Stimulated activated CD4-positive, alpha-beta T cell treated with anti-CD3 and anti-CD28 coated beads, Interleukin-2, amount 100 ng/mL, for 4 hours (primary cell): ENCODE measurements around the gene B4GALT3.
A peak's percentile ranks its signal among the peaks of the same experiment; 100 is the strongest.
"Not testable (repeated sequence)": the region's sequence is repeated elsewhere in the genome, so short reads cannot be mapped to it uniquely, and the experiment has no call there.

Experiments
- DNase-seq: peaks from one replicate; pipeline ENCODE4 v3.0.0-alpha.2; 2020; ENCODE audit warnings: low read depth

B4GALT3 gene

GRCh38 chr1:161177112-161177935, at the start of gene B4GALT3:
TSS of gene B4GALT3 (minus strand) at chr1:161177507. CDS start at chr1:161176060, 1,447 bp downstream.
- peak; percentile 95 for DNase-seq

DNA sequence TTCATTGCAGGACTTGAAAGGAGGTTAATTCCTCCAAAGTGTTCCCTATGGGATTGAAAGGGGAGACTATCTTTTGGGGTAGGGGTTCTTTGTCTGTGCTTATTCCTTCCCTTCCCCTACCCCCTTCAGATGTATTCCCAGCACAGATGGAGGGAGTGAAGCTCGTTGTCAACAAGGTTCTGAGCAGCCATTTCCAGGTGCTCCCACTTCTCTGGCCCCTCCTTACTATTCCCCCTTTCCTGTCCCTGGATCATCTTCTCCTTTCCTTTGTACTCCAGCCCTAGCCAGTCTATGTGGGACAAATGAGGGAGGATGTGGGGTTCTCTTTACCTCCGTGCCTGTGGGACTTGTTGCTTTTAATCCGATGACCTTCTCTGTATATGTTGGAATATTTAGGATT, 49.5 kb upstream of the B4GALT3 start:
- DNase-seq = no peak

DNA sequence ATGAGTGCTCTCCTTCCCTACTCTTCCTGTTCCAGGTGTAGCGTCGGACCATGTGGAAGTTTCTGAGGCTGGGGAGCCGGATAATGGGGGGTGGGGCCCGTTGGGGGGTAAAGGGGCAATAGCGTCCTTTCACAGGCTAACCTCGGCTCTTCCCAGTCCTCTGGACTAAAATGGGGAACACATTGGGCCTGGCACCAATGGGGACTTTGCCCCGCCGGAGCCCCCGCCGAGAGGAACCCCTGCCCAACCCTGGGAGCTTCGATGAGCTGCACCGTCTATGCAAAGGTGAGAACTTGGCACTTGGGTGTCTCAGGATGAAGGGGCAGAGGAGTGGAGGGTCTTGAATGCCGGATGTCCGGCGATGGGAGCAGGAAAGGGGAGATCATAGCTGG, 49.0 kb upstream of the B4GALT3 start:
- DNase-seq = no peak

DNA sequence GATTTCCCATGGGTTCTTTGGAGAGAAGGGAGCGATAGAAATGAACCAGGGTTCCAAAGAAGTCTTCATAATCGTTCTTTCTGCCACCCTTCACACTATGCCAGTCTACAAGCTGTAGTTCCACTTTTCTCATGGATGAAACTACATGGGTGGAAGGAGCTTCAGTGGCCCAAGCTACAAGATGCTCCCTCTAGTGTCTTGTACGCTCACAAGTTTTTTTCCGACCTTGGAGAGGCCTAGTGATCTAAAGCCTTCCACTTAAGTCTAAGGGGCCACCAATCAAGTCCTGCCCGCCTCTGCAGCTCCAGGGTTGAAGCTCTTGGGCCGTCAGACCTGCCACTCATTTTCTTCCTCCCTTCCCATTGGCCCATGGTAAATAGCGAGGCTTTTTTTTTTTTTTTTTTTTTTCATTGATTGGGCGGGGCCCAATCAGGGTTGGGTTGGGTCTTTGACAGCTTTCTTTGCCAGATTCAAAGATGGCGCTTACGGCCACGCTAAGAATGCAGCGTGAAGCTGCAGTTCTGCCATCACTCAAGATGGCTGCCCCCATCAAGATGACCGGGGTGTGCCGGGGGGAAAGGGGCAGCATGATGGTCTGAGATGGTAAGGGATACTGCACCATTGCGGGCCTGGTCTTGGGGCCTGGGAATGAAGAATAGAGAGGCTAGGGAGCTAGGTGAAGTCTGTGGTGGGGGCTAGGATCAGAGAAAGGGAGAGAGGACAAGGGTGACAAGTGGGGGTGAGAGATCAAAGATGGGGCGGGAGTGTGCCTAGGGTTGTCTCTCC, 48.4 kb upstream of the B4GALT3 start, which contains the start of gene TOMM40L:
Gene TOMM40L (plus strand): TSS at position 527 of the 786 bp plus-strand sequence. CDS start 430 bp downstream, outside the sequence.
- DNase-seq = peak; percentile 86

DNA sequence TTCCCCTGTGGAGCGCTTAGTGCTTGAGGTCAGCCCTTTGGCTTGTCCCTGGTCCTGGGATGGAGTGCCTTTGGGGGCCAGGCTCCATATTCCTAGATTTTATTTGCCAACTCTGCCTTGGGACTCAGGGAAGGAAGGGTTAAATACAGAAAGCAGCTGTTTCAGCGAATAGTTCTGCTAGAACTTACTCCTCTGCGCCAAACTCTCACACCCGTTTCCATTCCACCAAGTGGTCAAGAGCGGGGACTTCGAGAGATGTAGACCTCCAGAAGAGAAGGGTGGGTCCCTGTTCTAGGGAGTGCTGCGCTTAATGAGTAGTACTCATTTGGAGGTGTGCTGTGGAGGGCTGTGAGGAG, 47.8 kb upstream of the B4GALT3 start:
- DNase-seq = no peak

DNA sequence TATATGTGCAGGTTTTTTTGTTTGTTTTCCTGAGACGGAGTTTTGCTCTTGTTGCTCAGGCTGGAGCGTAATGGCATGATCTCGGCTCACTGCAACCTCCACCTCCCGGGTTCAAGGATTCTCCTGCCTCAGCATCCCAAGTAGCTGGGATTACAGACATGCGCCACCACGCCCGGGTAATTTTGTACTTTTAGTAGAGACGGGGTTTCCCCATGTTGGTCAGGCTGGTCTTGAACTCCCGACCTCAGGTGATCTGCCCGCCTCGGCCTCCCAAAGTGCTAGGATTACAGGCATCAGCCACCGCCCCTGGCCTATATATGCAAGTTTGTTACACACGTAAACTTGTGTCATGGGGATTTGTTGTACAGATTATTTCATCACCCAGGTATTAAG, 47.4 kb upstream of the B4GALT3 start:
- DNase-seq = not testable (repeated sequence)

- DNase-seq = no peak
Observed at GRCh38 chr1:161223805-161224694, 46.7 kb upstream of the B4GALT3 start.

DNA sequence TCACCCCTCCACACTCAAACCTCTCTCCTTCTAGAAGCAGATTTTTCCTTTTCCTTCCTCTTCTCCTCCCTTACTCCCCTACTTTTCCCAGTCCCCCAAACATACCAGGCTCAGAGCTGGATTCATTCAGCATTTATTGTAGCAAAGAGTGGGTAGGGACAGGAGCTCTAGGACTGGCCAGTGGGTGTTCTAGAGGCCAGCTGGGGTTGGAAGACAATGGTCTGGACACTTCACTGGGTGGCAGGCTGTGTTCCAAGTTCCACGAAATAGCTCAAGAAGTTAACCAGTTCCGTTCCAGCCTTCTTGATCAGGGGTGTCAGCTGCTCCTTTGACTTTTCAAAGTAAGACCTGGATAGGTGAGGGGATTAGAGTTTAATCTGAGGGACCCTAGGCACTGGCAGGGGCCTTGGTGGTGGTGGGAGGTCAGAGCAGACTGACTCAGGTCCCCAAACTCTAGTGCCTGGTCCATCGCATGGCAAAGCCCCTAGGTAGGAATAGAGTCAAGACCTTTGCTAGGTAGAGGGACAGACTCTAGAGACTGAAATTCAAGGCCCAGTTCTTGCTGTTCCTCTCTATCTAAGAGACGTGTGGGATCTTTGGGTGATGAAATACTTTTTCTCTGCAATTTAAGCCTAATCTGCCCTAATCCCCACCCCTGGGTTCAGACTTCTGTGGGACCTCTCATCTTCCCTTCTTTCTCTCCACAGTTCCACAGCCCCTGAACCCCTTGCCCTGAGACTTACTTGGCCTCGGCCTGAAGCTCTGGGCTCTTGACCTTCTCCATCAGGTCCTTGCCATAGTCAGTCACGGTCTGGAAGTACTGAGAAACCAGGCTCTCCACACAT, 45.1 kb upstream of the B4GALT3 start:
- DNase-seq = no peak

GRCh38 chr1:161220002-161220401, 42.7 kb upstream of the B4GALT3 start:
- no peak for DNase-seq

DNA sequence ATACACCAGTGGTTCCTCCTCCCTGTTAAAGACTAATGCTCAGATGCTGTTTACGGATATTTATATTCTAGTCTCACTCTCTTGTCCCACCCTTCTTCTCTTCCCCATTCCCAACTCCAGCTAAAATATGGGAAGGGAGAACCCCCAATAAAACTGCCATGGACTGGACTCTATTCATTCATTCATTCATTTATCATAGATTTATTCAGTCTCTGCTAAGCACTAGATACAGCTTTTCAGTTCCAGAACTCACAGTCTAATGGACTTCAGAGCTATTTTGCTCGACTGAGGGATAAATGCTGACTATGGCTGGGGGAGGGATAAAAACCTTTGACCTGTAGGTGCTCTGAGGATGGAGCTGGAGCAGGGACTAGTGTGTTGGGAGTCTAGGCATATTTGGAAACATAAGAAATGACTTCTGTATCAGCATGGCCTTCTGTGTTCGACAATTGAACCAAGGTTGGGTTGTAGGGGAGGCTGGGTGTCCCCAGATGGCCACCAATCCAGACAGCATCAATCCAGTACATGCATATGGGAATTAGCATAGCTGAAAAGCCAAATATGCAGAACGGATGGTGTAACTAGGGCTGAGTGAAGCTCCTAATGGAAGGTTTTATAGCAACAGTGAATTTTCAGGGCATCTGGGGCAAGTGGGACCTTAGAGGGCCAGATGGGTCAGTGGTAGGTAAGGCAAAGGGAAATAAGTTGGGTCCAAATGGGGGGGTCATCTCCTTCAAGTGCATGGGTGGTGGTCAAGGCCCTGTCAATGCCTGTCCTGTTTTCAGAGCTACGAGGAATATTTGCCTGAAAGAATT, 42.0 kb upstream of the B4GALT3 start:
- no peak for DNase-seq

GRCh38 chr1:161218301-161219077, 41.2 kb upstream of the B4GALT3 start:
- no peak for DNase-seq

GRCh38 chr1:161217831-161218230, 40.5 kb upstream of the B4GALT3 start:
- DNase-seq = no peak

GRCh38 chr1:161216945-161217712, 39.8 kb upstream of the B4GALT3 start:
- no peak for DNase-seq

DNA sequence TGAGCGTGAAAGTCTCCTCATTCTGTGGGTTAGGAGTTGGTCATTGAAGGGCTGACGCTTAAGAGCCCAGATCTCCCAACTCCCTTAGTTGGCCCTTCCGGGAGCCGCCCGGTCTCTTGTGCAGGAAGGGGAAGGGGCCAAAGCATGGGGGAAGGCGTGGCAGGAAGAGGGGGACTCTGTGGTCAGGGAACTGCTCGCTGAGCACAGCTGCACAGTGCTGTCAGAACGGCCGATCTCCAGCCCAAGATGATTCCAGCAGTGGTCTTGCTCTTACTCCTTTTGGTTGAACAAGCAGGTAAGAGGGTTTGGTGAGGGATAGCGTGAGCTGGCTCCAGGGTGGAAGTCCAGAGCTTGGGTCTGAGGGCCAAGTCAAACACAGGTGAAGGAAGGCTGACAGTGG, 37.8 kb upstream of the B4GALT3 start, which contains the start of gene FCER1G:
Gene FCER1G (plus strand): TSS at position 220 of the 400 bp plus-strand sequence. CDS start 27 bp downstream, at position 247.
- DNase-seq = no peak

- no peak for DNase-seq
Observed at GRCh38 chr1:161214369-161214768, 37.1 kb upstream of the B4GALT3 start.

- peak; percentile 57 for DNase-seq
Observed at GRCh38 chr1:161209790-161210409, 32.6 kb upstream of the B4GALT3 start.

GRCh38 chr1:161207173-161207572, 29.9 kb upstream of the B4GALT3 start:
- no peak for DNase-seq
